CD4-positive, CD25-positive, alpha-beta regulatory T cell (primary cell): Measurements from ENCODE around the gene HDAC9. TPM values are rescaled to one million over a fixed set of nuclear protein-coding genes. Genes with fewer than 3 reads are reported as not detected.
A peak's percentile ranks its signal among the peaks of the same experiment; 100 is the strongest.

Experiments used
- ATAC-seq, 2 donors: fragments of 150-1000 bp; cut with Tn5 transposase; one replicate each; pipeline ENCODE4 v1.10.0; 2021; ENCODE audit warnings: low read depth in 2 of 2, moderate number of reproducible peaks in 2 of 2, moderate library complexity in 1 of 2
- DNase-seq, 3 donors: peaks; one replicate each; pipeline versions ENCODE4 v3.0.0 to v3.0.0-alpha.2; 2012 to 2022; ENCODE audit warnings: mixed read lengths in 1 of 3
- H3K27ac ChIP-seq: one replicate; pipeline ENCODE4 v1.7.0; 2013; ENCODE audit warnings: mild to moderate bottlenecking, low read length; ENCODE audit not compliant: insufficient read depth, poor library complexity, severe bottlenecking
- H3K27me3 ChIP-seq: one replicate; pipeline ENCODE4 v1.7.0; 2013; ENCODE audit warnings: low read length; ENCODE audit not compliant: control insufficient read depth, insufficient read depth
- H3K36me3 ChIP-seq: one replicate; pipeline ENCODE4 v1.7.0; 2013; ENCODE audit warnings: mild to moderate bottlenecking, low read length, moderate library complexity; ENCODE audit not compliant: control insufficient read depth, insufficient read depth
- H3K4me1 ChIP-seq: 2 replicates; pipeline ENCODE4 v1.7.0; 2013; ENCODE audit warnings: mild to moderate bottlenecking, low read length; ENCODE audit not compliant: insufficient read depth, control insufficient read depth, poor library complexity, severe bottlenecking
- H3K4me3 ChIP-seq: one replicate; pipeline ENCODE4 v1.7.0; 2013; ENCODE audit warnings: low read depth, mild to moderate bottlenecking, low read length, moderate library complexity
- H3K9me3 ChIP-seq, 2 experiments: 1 replicate in 1 of 2; 2 replicates in 1 of 2; pipeline ENCODE4 v1.7.0; 2013; ENCODE audit warnings: low read length in 2 of 2, mild to moderate bottlenecking in 1 of 2, moderate library complexity in 1 of 2; ENCODE audit not compliant: control insufficient read depth in 2 of 2
- H3K27ac Mint-ChIP-seq, 3 donors: one replicate each; pipeline ENCODE4 v1.8.0; 2020 to 2022; ENCODE audit warnings: mild to moderate bottlenecking in 3 of 3, mixed read lengths in 3 of 3, moderate library complexity in 2 of 3
- H3K27me3 Mint-ChIP-seq: one replicate; pipeline ENCODE4 v1.8.0; 2022; ENCODE audit warnings: mild to moderate bottlenecking, mixed read lengths
- H3K36me3 Mint-ChIP-seq: one replicate; pipeline ENCODE4 v1.8.0; 2020; ENCODE audit warnings: mixed read lengths
- H3K4me1 Mint-ChIP-seq, 4 donors: one replicate each; pipeline ENCODE4 v1.8.0; 2020 to 2022; ENCODE audit warnings: mixed read lengths in 4 of 4, mild to moderate bottlenecking in 1 of 4
- H3K4me3 Mint-ChIP-seq, 4 donors: one replicate each; pipeline ENCODE4 v1.8.0; 2020 to 2022; ENCODE audit warnings: mild to moderate bottlenecking in 4 of 4, mixed read lengths in 4 of 4, moderate library complexity in 3 of 4
- H3K9me3 Mint-ChIP-seq, 7 donors: one replicate each; pipeline ENCODE4 v1.8.0; 2020 to 2022; ENCODE audit warnings: mixed read lengths in 7 of 7, mild to moderate bottlenecking in 3 of 7, moderate library complexity in 2 of 7
- polyA plus RNA-seq, 4 donors: library from polyadenylated mRNA; unstranded; fragments of 300-500 nt; fragmentation: Illumina TruSeq; gene quantifications; one replicate each; pipeline ENCODE4 v1.2.3, GENCODE V29; 2021
- total RNA-seq: library from RNA; stranded (reverse); gene quantifications from one replicate; pipeline ENCODE4 v1.2.3, GENCODE V29; 2022

Gene HDAC9
- total and polyA plus RNA-seq, 5 donors from 2014 or later, result 4.1 to 23.7 (median 10.4) TPM

- Histone ChIP-seq H3K27ac (no peak overlapping the region), H3K36me3 (no peaks in the 10 kb centered on the region), H3K27me3 (no peaks in the 10 kb centered on the region), H3K4me1 (no peaks in the 10 kb centered on the region), H3K4me3 (no peak overlapping the region), H3K9me3 (no peaks in the 10 kb centered on the region)
- DNase-seq, result no peak
- peaks cover 0 to 4% (median 0%) of the 10 kb centered on the region in 7 donors for H3K9me3 Mint-ChIP-seq
- H3K4me1 Mint-ChIP-seq, result no peaks in the 10 kb centered on the region
- H3K27ac Mint-ChIP-seq, result peak overlapping the region in 1 of 3 donors; percentile 48
- ATAC-seq, result no peak
- H3K36me3 Mint-ChIP-seq, result no peaks in the 10 kb centered on the region
- no peaks in the 10 kb centered on the region for H3K27me3 Mint-ChIP-seq
- no peak overlapping the region for H3K4me3 Mint-ChIP-seq
Observed at GRCh38 chr7:18900236-18900635, 404.7 kb downstream of the HDAC9 start.

- H3K9me3 Mint-ChIP-seq, result peaks cover 0 to 6% (median 0%) of the 10 kb centered on the region in 7 donors
- no peak overlapping the region for H3K27ac Mint-ChIP-seq
- Histone ChIP-seq H3K4me1 (no peaks in the 10 kb centered on the region), H3K27me3 (no peaks in the 10 kb centered on the region), H3K4me3 (no peak overlapping the region), H3K36me3 (no peaks in the 10 kb centered on the region), H3K9me3 (no peaks in the 10 kb centered on the region), H3K27ac (no peak overlapping the region)
- no peak overlapping the region for H3K4me3 Mint-ChIP-seq
- no peaks in the 10 kb centered on the region for H3K4me1 Mint-ChIP-seq
- H3K36me3 Mint-ChIP-seq, result no peaks in the 10 kb centered on the region
- no peak for DNase-seq
- no peak for ATAC-seq
- H3K27me3 Mint-ChIP-seq, result no peaks in the 10 kb centered on the region
Observed at GRCh38 chr7:18900803-18901202, 405.3 kb downstream of the HDAC9 start.

- no peak overlapping the region for H3K27ac ChIP-seq
Observed at GRCh38 chr7:18901351-18901750, 405.8 kb downstream of the HDAC9 start.

GRCh38 chr7:18901982-18902421 lies 406.5 kb downstream of the HDAC9 start:
- Histone ChIP-seq H3K9me3 (no peaks in the 10 kb centered on the region), H3K36me3 (no peaks in the 10 kb centered on the region), H3K4me3 (no peak overlapping the region), H3K27ac (no peak overlapping the region), H3K27me3 (no peaks in the 10 kb centered on the region), H3K4me1 (no peaks in the 10 kb centered on the region)
- DNase-seq (no peak), ATAC-seq (no peak)
- Mint-ChIP-seq H3K27me3 (no peaks in the 10 kb centered on the region), H3K4me1 (no peaks in the 10 kb centered on the region), H3K9me3 (peaks cover 0 to 6% (median 0%) of the 10 kb centered on the region in 7 donors), H3K27ac (no peak overlapping the region), H3K36me3 (no peaks in the 10 kb centered on the region), H3K4me3 (no peak overlapping the region)

More at GRCh38 chr7:18901351-18901750, 405.8 kb downstream of the HDAC9 start:
- Histone ChIP-seq H3K36me3 (no peaks in the 10 kb centered on the region), H3K9me3 (no peaks in the 10 kb centered on the region), H3K27me3 (no peaks in the 10 kb centered on the region), H3K4me1 (no peaks in the 10 kb centered on the region), H3K4me3 (no peak overlapping the region)
- Mint-ChIP-seq H3K9me3 (peaks cover 0 to 6% (median 0%) of the 10 kb centered on the region in 7 donors), H3K36me3 (no peaks in the 10 kb centered on the region), H3K27me3 (no peaks in the 10 kb centered on the region), H3K27ac (no peak overlapping the region), H3K4me3 (no peak overlapping the region), H3K4me1 (no peaks in the 10 kb centered on the region)
- no peak for DNase-seq
- ATAC-seq, result no peak

DNA sequence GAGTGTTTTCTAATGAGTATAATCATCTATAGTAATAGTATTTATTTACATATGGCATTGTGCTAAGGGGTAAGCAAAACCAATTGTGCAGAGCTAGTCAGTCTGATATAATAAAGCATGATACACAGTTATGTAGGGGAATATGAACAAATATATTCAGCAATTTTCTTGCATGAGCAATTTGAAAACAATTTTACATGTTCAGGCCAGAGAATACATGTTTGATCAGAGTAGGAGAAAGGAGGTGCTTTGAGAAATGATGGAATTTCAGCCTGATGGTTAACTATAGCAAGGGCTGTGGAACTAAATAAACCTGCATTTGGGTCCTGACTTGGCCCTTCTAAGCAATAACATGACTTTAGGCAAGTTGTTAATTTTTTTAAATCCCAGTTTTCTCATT lies 407.3 kb downstream of the HDAC9 start:
- ATAC-seq, result no peak

GRCh38 chr7:18903695-18904094 lies 408.1 kb downstream of the HDAC9 start:
- no peaks in the 10 kb centered on the region for H3K36me3 ChIP-seq
- Mint-ChIP-seq H3K36me3 (no peaks in the 10 kb centered on the region), H3K27me3 (no peaks in the 10 kb centered on the region), H3K4me3 (no peak overlapping the region), H3K27ac (no peak overlapping the region), H3K4me1 (no peaks in the 10 kb centered on the region), H3K9me3 (peaks cover 0 to 7% (median 0%) of the 10 kb centered on the region in 7 donors)
- H3K4me3 ChIP-seq, result no peak overlapping the region
- no peak for ATAC-seq
- no peaks in the 10 kb centered on the region for H3K4me1 ChIP-seq
- no peaks in the 10 kb centered on the region for H3K27me3 ChIP-seq
- no peak overlapping the region for H3K27ac ChIP-seq
- no peak for DNase-seq
- no peaks in the 10 kb centered on the region for H3K9me3 ChIP-seq

More for the DNA sequence above, 407.3 kb downstream of the HDAC9 start:
- no peak for DNase-seq
- H3K27me3 Mint-ChIP-seq, result no peaks in the 10 kb centered on the region
- no peaks in the 10 kb centered on the region for H3K36me3 ChIP-seq
- H3K36me3 Mint-ChIP-seq, result no peaks in the 10 kb centered on the region
- no peaks in the 10 kb centered on the region for H3K4me1 Mint-ChIP-seq
- no peak overlapping the region for H3K27ac Mint-ChIP-seq
- H3K27me3 ChIP-seq, result no peaks in the 10 kb centered on the region
- H3K9me3 Mint-ChIP-seq, result peaks cover 0 to 6% (median 0%) of the 10 kb centered on the region in 7 donors
- H3K4me1 ChIP-seq, result no peaks in the 10 kb centered on the region
- no peaks in the 10 kb centered on the region for H3K9me3 ChIP-seq
- no peak overlapping the region for H3K27ac ChIP-seq
- H3K4me3 Mint-ChIP-seq, result no peak overlapping the region
- H3K4me3 ChIP-seq, result no peak overlapping the region

DNA sequence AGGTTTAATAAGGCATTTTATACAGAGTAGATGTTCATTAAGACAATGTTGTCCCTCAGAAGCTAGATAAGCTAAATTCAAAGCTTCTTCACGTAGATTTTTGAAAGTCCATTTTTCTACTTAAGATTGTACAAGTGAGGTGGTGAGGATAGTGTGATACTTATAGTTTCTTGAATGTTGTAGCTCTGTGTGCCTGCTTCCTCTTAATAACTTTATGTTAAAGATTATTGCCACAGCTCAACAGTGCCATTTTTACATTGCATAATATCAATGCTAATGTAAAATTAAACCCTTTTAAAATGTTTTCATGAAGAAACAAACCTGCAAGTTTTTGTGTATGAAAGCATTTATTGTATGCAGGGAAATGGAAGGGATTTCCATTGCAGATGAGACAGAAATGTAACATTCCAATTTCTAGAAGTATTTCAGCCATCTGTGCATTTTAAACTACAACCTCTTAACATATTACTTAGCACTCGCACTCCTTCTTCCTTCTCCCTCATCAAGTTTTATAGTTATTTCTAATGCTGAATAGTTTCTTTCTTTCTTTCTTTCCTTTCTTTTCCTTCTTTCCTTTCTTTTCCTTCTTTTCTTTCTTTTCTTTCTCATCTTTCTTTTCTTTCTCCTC lies 409.9 kb downstream of the HDAC9 start:
- Mint-ChIP-seq H3K4me1 (no peaks in the 10 kb centered on the region), H3K27ac (no peak overlapping the region), H3K4me3 (no peak overlapping the region), H3K9me3 (peaks cover 0 to 16% (median 4%) of the 10 kb centered on the region in 7 donors), H3K27me3 (no peaks in the 10 kb centered on the region), H3K36me3 (no peaks in the 10 kb centered on the region)
- H3K4me3 ChIP-seq, result no peak overlapping the region
- no peaks in the 10 kb centered on the region for H3K27me3 ChIP-seq
- no peaks in the 10 kb centered on the region for H3K4me1 ChIP-seq
- DNase-seq, result no peak
- no peaks in the 10 kb centered on the region for H3K36me3 ChIP-seq
- no peak overlapping the region for H3K27ac ChIP-seq
- no peak for ATAC-seq
- H3K9me3 ChIP-seq, result no peaks in the 10 kb centered on the region

DNA sequence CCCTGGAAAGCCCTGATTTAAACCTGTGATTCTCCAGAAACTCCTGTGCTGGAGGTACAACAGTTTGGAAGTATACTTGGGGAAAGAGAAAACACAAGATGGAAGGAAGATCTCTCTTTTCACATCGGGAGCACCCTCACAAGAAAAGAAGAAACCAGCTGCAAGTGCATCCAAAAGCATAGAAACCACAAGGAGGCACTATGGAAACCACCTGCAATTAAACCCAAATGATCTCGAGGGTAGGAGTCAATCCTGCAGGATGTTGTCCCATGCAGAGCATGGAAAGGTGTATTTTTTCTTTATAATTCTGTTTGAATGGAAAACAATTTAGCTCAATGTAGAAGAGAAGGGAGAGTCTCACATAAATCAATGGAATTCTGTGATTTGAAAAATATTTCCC lies 411.4 kb downstream of the HDAC9 start:
- H3K36me3 ChIP-seq, result no peaks in the 10 kb centered on the region
- Mint-ChIP-seq H3K4me1 (no peaks in the 10 kb centered on the region), H3K27me3 (no peaks in the 10 kb centered on the region), H3K36me3 (no peaks in the 10 kb centered on the region), H3K4me3 (no peak overlapping the region), H3K9me3 (peaks cover 0 to 17% (median 6%) of the 10 kb centered on the region in 7 donors), H3K27ac (no peak overlapping the region)
- H3K27me3 ChIP-seq, result no peaks in the 10 kb centered on the region
- H3K9me3 ChIP-seq, result no peaks in the 10 kb centered on the region
- ATAC-seq, result no peak
- no peaks in the 10 kb centered on the region for H3K4me1 ChIP-seq
- H3K27ac ChIP-seq, result no peak overlapping the region
- no peak overlapping the region for H3K4me3 ChIP-seq
- no peak for DNase-seq
